Fibroblast of the aortic adventitia (primary cell): ENCODE measurements around the gene TRMT61A. TPM values are rescaled to one million over a fixed set of nuclear protein-coding genes. Genes with fewer than 3 reads are reported as not detected.

Experiments used
- DNase-seq: peaks from one replicate; pipeline ENCODE4 v3.0.0-alpha.2; 2010; ENCODE audit warnings: low read depth
- H3K4me3 ChIP-seq: 2 replicates; pipeline ENCODE4 v1.5.1; 2011; ENCODE audit warnings: low read depth, mild to moderate bottlenecking, control low read depth, low read length, moderate library complexity
- total RNA-seq: library from RNA; depleted of rRNA; stranded (reverse); fragments of >200 nt; gene quantifications from 2 replicates; pipeline ENCODE4 v1.2.3, GENCODE V29; 2012; ENCODE audit warnings: low replicate concordance
- TF ChIP-seq, protein P1 (sequence below): IDR thresholded peaks from 2 replicates; pipeline ENCODE4 v1.5.1; 2011; ENCODE audit warnings: mild to moderate bottlenecking, low read length, control low read depth, inconsistent platforms; ENCODE audit not compliant: insufficient read depth

Gene TRMT61A
- total RNA-seq, 1 donor: 9.2 TPM

DNA sequence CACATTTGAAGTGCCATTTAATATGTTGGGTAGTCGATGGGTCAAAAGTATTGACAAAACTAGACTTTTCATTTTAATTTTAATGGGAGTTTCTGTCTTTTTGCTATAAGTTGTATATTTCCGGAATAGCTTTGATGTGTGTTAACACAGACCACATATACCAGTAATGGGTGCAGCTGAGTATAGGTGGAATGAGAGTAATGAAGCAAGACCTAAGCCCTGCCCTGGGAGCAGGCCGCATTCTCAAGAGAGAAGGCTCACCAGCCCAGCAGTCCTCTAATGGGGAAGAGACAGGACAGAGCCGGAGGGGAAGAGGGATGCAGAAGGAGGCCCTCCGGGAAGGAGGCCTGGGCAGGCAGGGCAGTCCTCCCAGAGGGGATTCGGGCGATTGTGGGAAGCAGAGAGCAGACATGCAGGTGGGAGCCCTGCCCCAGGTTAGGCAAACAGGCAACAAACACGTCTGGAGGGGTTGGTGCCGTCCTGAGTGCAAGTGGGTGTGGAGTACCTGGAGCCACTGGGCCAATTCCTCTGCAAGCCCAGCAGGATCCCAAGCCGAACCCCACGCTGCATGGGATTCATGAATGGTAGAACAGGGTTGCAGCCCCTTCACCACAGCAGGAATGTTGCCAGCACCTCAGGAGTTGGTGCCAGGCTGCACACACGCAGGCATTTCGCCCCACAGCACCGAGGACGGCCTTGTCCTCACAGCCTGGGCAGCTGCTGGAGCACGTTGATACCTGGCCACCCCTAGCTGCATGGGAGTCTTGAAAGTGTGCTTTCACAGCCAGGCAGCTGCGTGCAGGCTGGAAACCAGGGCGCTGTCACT is 14.2 kb upstream of the TRMT61A start:
- TF ChIP-seq, protein P1, sequence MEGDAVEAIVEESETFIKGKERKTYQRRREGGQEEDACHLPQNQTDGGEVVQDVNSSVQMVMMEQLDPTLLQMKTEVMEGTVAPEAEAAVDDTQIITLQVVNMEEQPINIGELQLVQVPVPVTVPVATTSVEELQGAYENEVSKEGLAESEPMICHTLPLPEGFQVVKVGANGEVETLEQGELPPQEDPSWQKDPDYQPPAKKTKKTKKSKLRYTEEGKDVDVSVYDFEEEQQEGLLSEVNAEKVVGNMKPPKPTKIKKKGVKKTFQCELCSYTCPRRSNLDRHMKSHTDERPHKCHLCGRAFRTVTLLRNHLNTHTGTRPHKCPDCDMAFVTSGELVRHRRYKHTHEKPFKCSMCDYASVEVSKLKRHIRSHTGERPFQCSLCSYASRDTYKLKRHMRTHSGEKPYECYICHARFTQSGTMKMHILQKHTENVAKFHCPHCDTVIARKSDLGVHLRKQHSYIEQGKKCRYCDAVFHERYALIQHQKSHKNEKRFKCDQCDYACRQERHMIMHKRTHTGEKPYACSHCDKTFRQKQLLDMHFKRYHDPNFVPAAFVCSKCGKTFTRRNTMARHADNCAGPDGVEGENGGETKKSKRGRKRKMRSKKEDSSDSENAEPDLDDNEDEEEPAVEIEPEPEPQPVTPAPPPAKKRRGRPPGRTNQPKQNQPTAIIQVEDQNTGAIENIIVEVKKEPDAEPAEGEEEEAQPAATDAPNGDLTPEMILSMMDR: no peak
- H3K4me3 ChIP-seq: no peak overlapping the region
- DNase-seq: no peak

DNA sequence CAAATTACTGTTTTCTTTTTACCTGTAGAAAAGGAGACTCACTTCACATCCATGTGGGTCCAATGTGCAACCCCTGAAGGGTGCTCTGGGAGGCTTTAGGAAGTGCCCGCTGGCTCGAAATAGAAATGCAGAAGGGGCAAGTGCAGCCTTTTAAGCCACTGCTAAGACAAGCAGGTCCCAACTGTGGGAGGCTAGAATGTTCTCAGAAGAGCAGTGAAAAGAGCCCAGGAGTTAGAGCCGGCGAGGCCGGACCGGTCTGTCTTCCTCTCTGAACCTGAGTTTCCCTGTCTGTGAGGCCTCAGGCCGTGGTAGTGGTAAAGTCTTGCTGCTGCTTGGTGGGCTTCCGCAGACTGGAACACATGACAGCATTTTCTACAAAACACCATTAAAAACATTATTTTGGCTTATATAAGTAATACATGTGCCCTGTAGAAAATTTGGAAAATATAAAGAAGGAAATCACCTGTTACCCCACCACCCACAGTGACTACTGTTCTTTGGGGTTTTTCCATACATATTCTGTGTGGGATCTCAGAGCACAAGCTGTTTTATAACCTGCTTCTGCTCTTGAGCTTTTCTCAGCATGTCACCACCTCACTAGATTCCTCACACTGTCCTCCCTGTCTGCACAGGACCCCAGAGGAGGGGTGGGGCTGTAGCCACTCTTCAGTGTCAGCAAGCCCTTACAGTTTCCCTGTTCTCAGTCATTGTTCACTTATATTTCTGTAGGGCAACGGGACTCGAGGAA is 12.4 kb upstream of the TRMT61A start:
- no peak for DNase-seq
- TF ChIP-seq, protein P1: no peak
- no peak overlapping the region for H3K4me3 ChIP-seq

DNA sequence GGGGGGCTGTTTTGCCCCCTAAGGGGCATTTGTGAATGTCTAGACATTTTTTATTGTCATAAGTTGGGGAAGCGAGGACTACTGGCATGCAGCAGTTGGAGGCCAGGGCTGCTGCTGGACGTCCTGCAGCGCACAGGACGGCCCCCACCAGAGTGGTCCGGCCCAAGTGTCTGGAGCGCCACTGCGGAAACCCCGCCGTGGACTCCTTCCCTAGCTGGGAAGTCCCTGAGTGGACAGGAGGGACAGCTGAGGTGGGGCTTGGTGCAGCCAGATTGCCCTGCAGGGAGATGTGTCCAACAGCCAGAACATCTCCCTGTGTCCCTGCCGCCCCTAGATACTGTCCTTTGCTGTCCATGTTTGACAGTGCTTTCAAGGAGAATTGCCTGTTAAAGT is 11.8 kb upstream of the TRMT61A start:
- TF ChIP-seq, protein P1: no peak
- no peak for DNase-seq
- H3K4me3 ChIP-seq: no peak overlapping the region

- peak; percentile 36 for DNase-seq
- TF ChIP-seq, protein P1: no peak
- H3K4me3 ChIP-seq: no peak overlapping the region
These were observed 11.1 kb upstream of the TRMT61A start for GRCh38 chr14:103517721-103518421.

DNA sequence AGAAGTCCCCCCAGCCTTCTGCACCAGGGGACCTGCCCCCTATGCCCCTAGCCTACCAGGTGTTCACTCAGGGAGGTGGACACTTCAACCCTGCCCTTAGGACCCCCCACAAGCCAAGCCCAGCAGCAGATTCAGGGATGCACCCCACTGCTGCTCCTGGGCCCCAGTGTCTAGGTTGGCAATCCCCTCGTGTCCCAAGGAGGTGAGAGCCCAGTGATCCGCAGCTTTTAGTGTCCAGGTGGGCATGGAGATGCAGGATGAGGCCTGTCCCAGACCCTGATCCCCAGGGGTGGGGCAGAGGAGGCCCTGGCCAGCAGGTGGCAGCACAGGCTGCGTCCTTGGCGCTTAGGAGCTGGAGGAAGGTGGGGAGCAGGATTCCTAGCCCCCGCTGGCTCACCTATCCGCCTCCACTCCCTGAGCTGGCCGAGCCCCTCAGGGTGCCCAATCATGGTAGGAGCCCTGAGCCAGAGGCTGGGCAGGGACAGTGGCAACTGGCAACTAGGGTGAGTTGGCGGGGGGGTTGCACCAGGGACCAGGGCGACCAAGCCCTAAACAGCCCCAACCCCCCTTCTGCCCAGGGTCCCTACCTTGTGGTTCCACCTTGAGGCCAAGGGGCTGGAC is 10.5 kb upstream of the TRMT61A start:
- TF ChIP-seq, protein P1: peak; percentile 95
- peak; percentile 49 for DNase-seq
- H3K4me3 ChIP-seq: no peak overlapping the region
